Stimulated activated CD4-positive, alpha-beta T cell treated with anti-CD3 and anti-CD28 coated beads, Interleukin-4, amount 100 ng/mL, for 48 hours (primary cell): ENCODE measurements around the gene PCBP3.
A peak's percentile ranks its signal among the peaks of the same experiment; 100 is the strongest.

Experiments used
- DNase-seq, 2 donors: peaks; one replicate each; pipeline ENCODE4 v3.0.0-alpha.2; 2020; ENCODE audit warnings: low read depth in 2 of 2

The PCBP3 gene

GRCh38 chr21:45874716-45875415 is 231.3 kb downstream of the PCBP3 start:
- DNase-seq: no peak

GRCh38 chr21:45875416-45875760 is 231.9 kb downstream of the PCBP3 start:
- no peak for DNase-seq

- no peak for DNase-seq
These were observed 232.4 kb downstream of the PCBP3 start for GRCh38 chr21:45875881-45876280.

GRCh38 chr21:45876381-45877170 is 233.1 kb downstream of the PCBP3 start:
- no peak for DNase-seq

- no peak for DNase-seq
These were observed 233.6 kb downstream of the PCBP3 start for GRCh38 chr21:45877171-45877438.

- no peak for DNase-seq
These were observed 234.4 kb downstream of the PCBP3 start for GRCh38 chr21:45877821-45878469.

GRCh38 chr21:45880097-45881068 is 236.9 kb downstream of the PCBP3 start:
- DNase-seq: peak; percentile 68 to 74

GRCh38 chr21:45882645-45883044 is 239.1 kb downstream of the PCBP3 start:
- DNase-seq: no peak

- no peak for DNase-seq
These were observed 239.6 kb downstream of the PCBP3 start for GRCh38 chr21:45883090-45883489.

- DNase-seq: no peak
These were observed 242.0 kb downstream of the PCBP3 start for GRCh38 chr21:45885597-45885929.

- DNase-seq: peak in 1 of 2 donors; percentile 17
These were observed 242.5 kb downstream of the PCBP3 start for GRCh38 chr21:45885930-45886601.

- DNase-seq: no peak
These were observed 243.1 kb downstream of the PCBP3 start for GRCh38 chr21:45886610-45887026.

- DNase-seq: no peak
These were observed 243.6 kb downstream of the PCBP3 start for GRCh38 chr21:45887120-45887611.

- no peak for DNase-seq
These were observed 244.3 kb downstream of the PCBP3 start for GRCh38 chr21:45887788-45888187.

GRCh38 chr21:45888386-45889009 is 245.0 kb downstream of the PCBP3 start:
- DNase-seq: no peak

- DNase-seq: no peak
These were observed 245.7 kb downstream of the PCBP3 start for GRCh38 chr21:45889256-45889655.

- no peak for DNase-seq
These were observed 246.4 kb downstream of the PCBP3 start for GRCh38 chr21:45889961-45890360.

GRCh38 chr21:45891388-45892155 is 248.0 kb downstream of the PCBP3 start:
- no peak for DNase-seq

- DNase-seq: no peak
These were observed 248.8 kb downstream of the PCBP3 start for GRCh38 chr21:45892156-45892915.
